Stimulated activated CD8-positive, alpha-beta memory T cell treated with anti-CD3 and anti-CD28 coated beads, Interleukin-15, amount 100 ng/mL, for 48 hours (primary cell): ENCODE data around the gene ZNF747.

Source experiments
- DNase-seq, 2 donors: peaks; one replicate each; pipeline ENCODE4 v3.0.0-alpha.2; 2020; ENCODE audit warnings: low read depth in 2 of 2

Gene ZNF747

DNA sequence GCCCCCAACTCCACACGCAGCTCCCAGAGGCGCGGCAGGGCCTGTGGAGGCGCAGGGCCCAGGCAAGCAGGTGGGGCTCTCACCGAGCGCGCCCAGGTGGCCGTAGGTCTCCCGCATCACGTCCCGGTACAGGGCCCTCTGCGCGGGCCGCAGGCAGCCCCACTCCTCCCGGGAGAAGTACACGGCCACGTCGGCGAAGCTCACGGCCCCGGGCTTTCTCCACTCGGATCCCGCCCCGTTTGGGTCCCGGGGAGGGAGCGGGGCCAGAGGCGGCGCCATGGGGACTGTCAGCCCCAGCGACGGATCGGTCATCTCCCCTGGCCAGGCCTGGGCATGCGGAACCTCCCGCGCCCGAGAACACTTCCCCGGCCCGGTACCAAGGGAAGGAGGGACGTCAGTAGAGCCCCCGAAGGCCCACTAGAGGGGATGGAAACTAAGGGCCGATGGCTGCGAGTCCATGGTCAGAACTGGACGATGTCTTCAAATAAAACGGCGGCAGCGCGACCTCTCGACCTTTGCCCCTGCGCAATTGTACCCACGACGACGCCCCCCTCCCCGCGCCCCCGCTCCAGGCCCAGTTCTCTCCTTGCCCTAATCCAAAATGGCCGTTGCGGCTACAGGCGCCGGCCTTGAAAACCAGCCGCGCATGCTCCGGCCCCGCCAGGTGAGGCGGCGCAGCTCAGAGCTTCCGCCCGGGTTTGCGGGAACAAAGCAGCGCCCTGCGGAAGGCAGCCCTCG is at the start of gene ZNF747:
TSS of gene ZNF747 (minus strand) at position 491 of the 738 bp plus-strand sequence. CDS start at position 312, 179 bp downstream.
- peak; percentile 87 for DNase-seq

DNA sequence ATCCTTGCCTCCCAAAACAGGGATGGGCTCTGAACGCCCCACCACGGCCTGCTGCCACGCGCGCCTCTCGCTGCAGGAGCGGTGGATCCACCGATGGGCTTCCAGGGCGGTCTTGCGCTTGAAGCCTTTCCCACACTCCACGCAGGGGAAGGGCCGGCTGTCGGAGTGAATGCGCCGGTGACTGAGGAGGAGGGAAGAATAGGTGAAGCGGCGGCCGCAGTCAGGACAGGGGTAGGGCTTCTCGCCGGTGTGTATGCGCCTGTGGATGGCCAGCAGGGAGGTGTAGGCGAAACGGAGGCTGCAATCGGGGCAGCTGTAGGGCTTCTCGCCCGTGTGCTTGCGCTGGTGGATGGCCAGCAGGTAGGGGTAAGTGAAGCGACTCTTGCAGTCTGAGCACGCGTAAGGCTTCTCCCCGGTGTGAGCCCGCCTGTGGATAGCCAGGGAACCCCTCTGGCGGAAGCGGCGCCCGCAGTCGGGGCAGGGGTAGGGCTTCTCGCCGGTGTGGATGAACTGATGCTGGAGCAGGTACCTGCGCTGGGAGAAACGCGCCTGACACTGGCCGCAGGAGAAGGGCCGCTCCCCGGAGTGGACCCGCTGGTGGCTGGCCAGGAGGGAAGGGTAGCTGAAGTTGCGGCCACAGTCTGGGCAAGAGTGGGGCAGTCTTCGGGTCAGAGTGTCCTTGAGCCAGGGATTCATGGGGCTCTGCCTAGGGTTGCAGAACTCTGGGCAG is 48.1 kb upstream of the ZNF747 start:
- no peak for DNase-seq

DNA sequence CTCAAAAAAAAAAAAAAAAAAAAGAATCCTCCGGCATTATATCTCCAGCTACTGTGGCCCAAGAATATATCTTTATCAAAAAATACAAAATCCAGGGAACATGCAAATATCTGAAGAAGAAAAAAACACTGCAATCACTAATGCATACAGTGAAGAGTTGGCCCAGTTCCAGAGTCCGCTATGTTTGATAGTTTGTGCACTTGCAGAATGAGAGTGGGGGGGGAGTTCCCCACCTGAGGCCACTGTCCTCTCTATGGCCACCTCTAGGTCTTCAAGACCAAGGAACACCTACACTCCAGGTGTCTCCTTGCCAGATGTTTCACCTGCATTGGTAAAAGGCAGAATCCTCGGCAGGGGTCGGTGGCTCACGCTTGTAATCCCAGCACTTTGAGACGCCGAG is 46.8 kb upstream of the ZNF747 start:
- no peak for DNase-seq

DNA sequence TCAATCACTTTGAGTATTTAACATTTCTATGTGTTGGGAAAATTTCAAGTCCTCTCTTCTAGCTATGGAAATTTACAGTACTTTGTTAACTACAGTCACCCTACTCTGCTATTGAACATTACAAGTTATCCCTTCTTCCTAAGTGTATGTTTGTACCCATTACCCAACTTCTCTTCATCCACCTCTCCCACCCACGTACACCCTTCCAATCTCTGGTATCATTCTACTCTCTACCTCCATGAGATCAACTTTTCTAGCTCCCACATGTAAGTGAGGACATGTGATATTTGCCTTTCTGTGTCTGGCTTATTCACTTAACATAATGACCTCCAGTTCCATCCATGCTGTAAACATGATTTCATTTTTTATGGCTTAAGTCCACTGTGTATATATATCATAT is 40.0 kb upstream of the ZNF747 start:
- no peak for DNase-seq

DNA sequence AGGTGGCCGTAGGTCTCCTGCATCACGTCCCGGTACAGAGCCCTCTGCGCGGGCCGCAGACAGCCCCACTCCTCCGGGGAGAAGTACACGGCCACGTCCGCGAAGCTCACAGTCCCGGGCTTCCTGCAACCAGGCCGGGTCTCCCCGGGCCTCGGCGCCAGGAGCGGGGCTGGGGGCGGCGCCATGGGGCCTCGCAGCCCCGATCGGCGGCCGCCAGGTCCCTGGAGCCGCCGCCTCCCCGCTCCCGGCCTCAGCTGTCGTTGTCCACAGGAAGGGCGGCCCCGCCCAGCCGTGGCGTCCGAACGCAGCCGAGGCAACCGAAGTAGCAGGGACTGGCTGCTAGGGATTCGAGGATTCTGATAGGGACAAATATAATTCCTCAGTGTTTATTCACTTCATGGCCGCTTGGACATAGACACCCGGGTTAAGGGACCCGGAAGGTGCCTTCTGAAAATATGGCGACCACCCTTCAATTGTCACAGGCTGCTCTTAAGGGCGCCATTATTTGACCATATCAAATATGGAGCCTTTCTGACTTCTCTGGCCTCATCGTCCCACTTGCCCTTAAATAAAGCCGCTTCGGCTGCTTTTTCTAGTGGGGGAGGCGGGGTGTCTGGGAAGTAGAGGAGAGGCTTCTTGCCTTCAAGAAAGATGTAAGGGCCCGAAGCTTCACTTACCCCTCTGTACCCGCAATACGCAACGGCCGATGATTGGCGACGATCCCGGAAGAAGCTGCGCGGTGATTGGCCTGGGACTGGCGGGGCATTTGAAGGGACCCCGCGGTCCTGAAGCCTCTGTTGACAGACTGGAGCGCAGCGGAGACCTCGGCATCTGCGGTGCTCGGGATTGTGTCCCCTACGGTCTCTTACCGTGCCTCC is 37.0 kb upstream of the ZNF747 start, which contains the start of gene ZNF688:
TSS of gene ZNF688 (minus strand) at position 270 of the 878 bp plus-strand sequence. CDS start at position 185, 85 bp downstream.
- DNase-seq, result peak; percentile 89 to 90

DNA sequence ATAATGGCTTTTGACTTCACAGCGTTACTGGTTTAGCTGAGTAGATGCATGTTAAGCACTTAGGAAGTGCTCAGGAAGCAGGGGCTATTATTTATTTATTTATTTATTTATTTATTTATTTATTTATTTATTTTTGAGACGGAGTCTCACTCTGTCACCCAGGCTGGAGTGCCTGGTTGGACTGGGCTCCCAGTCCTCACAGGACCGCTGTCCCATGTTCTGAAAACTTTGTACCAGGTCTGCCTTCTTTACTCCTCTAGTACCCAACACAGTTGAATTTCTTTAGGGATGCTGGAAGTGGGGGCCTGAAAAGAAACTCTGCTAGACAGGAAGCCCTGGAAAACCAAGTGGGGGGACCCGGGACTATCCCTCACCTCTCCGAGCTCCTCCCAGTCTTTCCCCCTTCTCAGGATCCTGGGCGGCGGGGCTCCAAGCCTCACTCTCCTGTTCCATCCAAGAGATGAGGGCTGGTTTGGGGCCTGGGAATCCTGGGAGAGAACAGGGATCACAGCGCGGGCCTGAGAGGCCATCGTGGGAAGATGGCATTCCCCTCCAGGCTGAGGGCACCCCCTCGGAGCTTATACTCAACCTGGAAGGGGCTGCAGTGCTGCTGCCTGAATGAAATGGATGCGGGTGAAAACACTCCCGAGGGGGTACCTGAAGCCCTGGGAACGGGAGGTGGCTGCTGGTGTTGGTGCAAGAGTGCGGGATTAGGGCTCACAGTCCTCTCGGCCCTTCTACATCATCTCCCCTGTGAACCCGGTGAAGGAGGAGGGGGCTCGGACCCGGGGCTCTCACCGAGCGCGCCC is 36.2 kb upstream of the ZNF747 start:
- no peak for DNase-seq

DNA sequence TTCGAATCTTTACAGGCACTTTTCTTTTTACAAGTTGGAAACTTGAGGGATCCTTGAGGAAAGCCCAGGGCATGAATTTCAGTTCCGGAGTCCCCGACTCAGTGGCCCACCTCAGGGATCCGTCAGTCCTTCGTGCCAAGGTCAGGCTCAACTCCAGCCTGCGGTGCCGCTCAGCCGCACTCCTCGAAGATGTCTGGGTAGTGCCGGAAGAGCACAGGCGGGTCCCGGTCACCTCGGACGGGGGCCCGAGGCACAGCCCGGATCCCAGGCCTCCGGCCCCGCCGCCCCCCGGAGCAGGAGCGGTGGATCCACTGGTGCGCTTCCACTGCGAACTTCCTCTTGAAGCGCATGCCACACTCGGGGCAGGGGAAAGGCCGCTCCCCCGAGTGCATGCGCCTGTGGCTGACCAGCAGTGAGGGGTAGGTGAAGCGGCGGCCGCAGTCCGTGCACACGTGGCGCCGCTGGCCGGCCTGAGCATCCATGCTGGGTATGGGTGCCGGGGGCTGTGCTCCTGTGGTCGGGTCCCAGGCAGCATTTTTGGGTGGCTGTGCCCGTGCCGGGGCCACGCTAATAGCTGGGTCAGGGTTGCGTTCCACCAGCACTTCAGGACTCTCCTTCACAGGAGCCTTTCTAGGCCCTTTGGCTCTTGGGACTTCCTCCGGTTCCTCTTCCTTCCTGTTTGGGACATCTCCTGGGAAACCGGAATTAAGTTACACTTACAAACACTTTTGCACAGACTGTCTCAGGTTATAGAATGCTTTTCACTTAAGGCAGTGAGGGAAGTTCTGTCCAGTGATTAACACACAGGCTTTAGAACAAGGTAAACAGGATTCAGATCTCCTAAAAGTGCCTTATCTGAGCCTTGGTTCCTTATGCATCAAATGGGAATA is 35.3 kb upstream of the ZNF747 start:
- DNase-seq, result no peak

DNA sequence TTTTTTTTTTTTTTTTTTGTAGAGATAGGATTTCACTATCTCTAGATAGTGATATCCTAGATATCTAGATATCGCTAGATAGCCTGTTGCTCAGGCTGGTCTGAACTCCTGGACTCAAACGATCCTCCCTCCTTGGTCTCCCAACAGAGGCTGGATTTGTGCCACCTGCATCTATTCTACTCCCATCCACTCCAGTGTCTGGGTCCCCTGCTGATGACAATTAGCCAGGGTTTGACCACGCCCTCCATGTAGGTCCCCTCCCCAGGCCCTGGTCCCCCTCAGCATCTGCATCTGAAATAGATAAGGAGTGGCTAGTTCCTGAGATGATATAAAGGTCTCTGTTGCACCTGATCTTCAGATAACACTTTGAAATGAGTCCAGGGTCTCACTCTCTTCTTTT is 34.6 kb upstream of the ZNF747 start:
- DNase-seq, result no peak

DNA sequence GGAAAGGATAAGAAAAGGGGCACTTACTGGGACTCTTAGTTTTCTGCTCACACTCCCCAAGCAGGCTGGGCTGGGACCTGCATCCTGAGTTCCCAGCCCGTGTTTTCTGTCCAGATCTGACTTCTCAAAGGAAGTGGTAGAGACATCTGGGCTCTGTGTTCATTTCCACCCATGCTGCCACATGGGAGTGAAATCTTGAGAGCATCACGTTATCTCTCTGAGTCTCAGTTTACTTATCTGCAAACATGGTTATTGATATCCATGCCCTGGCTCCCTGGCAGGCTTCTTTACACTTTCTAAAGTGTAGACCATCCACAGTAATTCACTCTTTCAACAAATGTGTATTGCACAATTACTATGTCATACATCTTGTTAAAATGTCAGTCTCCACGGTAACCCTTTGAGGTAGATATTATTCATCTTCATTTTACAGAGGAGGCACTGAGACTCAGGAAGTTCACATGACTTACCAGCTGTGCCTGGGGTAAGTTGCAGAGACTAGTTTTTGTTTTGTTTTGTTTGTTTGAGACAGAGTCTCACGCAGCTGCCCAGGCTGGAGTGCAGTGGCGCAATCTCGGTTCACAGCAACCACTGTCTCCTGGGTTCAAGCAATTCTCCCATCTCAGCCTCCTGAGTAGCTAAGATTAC is 33.5 kb upstream of the ZNF747 start:
- DNase-seq, result no peak

DNA sequence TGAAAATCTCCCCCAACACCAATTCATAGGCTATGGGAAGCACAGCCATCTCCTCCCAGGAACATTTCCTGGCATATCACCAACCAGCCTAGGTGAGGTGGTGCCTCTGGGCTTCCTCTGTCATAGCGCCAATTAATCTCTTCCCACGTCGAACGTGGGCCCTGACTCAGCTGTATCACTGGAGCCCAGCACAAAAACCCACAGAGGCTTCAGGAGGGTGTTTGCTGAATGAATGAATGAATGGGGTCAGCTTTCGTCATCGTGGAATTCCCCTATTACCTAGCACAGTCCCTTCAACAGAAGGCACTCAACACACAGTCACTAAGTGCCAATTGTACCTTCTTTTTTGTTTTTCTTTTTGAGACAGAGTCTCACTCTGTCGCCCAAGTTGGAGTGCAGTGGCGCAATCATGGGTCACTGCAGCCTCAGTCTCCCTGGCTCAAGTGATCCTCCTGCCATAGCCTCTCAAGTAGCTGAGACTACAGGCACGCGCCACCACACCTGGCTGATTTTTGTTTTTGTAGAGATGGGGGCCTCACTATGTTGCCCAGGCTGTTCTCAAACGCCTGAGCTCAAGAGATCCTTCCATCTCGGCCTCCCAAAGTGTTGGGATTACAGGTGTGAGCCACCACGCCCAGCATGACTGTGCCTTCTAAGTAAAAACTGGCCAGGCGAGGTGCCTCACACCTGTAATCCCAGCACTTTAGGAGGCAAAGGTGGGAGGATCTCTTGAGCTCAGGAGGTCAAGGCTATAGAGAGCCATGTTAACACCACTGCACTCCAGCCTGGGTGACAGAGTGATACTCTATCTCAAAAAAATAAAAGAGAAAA is 32.7 kb upstream of the ZNF747 start:
- peak; percentile 52 to 64 for DNase-seq

DNA sequence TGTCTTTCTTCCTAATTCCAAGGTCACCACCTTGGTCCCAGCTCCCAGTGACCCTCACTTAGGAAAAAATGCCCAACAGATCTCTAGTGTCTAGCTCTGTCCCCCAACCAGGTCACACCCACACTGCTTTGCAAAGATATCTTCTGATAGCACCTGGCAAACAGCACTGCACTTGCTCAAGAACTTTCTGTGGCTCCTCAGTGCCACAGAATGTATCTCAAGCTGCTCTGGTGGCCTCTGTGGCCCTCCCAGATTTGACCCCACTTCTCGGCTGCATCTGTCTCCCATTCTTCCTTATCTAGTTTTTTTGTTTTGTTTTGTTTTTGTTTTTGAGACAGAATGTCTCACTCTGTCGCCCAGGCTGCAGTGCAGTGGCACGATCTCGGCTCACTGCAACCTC is 31.9 kb upstream of the ZNF747 start:
- DNase-seq, result no peak

DNA sequence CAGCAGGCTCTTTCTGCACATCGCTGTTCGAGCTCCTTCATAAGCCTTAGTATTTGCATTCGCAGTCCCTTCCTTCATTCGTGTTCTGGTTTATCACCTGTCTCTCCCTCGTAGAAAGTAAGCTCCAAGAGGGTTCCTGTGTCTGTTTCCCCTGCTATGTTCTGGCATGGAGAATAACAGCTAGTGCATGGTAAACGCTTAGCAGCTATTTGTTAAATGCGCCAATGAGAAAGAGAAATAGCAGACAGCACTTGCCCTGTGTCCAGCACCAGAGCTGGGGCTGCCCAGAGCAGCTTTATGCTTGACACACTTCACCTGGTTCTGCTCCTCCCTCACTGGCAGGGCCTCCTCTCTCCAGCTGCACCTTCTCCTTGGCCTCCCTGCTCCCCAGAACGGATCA is 31.3 kb upstream of the ZNF747 start:
- DNase-seq, result no peak

DNA sequence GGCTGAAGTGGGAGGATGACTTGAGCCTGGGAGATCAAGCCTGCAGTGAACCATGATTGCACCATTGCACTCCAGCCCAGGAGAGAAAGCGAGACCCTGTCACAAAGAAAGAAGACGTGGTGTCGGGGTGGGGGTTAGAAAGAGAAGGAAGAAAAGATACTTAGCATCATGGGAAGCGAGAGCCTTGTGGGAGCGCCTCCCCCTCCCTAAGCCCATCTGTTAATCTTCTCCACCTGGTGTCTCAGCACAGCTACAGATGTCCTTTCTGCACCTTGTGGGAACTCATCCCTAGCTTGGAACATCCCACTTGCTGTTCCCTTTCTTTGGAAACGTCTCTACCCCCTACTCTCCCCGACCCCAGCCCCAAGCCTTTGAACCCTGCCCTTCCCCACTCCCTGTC is 30.9 kb upstream of the ZNF747 start:
- DNase-seq, result no peak

DNA sequence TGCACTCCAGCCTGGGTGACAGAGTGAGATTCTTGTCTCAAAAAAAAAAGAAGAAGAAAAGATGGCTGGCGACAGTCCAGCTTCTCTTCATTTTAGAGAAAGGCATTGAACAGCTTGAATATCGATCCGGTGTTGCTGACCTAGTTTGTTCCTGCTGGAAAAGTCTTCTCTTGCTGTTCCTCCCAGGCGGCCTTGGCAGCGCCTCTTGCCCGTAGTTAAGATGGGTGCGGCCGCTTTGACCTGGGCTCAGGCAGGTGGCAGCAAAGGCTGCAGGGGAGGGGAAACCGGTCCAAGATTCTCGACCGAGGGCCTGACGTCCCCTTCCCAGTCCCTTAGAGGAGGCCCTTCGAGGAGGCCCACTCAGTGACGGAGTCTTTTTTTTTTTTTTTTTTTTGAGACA is 27.4 kb upstream of the ZNF747 start:
- no peak for DNase-seq

DNA sequence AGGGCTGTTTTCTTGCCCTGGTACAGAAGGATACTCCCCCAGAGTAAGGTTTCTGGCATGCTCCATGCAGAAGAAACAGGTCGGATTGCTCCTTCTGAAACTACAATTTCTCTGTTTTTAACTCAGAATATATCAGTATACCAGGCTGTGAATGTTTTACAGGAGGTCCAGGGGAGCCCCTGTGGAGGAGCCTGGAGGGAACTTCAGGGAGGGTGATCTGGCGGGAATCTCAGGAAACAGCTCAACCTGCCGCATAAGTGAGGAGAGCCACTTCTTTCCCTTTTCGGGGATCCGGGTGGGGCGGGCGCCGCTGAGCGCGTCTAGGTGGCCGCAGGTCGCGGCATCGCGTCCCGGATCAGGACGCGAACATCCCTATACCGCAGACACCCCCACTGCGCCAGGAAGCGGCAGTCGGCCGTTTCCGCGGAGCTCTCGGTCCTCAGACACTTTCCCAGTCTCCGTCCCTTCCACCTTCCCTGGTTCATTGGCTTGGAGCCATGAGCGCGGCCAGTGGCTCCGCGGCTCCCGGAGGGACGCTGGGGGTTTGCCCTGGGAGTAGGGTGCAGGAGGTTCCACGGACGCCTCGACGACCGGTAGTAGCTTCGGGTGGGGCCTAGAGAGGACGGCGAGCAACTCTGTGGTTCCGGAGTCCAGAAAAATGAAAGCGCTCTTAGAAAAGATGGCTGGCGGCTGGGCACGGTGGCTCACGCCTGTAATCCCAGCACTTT is 26.6 kb upstream of the ZNF747 start:
- DNase-seq, result no peak

DNA sequence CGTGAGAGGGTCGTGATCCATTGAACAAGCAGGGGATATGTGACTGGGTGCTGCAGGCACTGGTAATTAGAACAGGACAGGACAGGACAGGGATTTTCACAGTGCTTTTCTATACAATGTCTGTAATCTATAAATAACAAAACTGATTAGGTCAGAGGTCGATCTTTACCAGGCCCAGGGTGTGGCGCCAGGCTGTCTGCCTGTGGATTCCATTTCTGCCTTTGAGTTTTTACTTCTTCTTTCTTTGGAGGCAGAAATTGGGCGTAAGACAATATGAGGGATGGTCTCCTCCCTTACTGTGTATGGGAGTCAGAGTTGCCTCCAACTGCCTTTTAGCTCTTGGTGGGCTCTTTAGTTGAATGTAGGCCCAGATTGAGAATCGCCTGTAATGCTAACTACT is 25.0 kb upstream of the ZNF747 start:
- no peak for DNase-seq

DNA sequence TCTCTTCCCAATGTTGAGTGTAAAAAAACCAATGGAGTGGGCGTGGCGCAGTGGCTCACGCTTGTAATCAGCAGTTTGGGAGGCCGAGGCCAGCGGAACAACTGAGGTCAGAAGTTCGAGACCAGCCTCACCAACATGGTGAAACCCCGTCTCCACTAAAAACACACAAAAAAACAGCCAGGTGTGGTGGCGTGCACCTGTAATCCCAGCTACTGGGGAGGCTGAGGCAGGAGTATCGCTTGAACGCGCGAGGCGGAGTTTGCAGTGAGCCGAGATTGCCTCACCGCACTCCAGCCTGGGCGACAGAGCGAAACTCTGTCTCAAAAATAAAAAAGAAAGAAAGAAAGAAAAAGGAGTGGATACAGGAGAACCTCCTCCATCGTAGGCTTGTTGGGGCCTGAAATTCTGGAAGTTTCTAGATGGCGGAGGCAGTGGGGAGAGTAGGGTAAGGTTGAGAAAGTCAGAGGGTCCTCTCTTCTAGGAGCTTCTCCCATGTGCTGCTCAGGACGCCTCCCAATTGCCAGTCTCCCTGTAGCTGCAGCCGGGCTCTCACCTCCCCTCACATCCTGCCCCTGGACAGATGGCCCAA is 24.2 kb upstream of the ZNF747 start:
- no peak for DNase-seq
